IPS-18a (cell line): ENCODE results near the gene TNFAIP8L1.
"Not testable (repeated sequence)": the region's sequence is repeated elsewhere in the genome, so short reads cannot be mapped to it uniquely, and the experiment has no call there.

Source experiments
- H3K27ac ChIP-seq: one replicate; pipeline ENCODE4 v1.5.1; 2013; ENCODE audit warnings: low read length
- H3K27me3 ChIP-seq: one replicate; pipeline ENCODE4 v1.6.1; 2013; ENCODE audit warnings: mild to moderate bottlenecking, low read length; ENCODE audit not compliant: control insufficient read depth, insufficient read depth
- H3K36me3 ChIP-seq: one replicate; pipeline ENCODE4 v1.6.1; 2013; ENCODE audit warnings: low read depth, low read length; ENCODE audit not compliant: control insufficient read depth
- H3K4me1 ChIP-seq: one replicate; pipeline ENCODE4 v1.6.1; 2013; ENCODE audit warnings: low read depth, low read length; ENCODE audit not compliant: control insufficient read depth
- H3K4me3 ChIP-seq: one replicate; pipeline ENCODE4 v1.5.1; 2013; ENCODE audit warnings: low read length
- H3K9ac ChIP-seq: one replicate; pipeline ENCODE4 v1.6.1; 2013; ENCODE audit warnings: mild to moderate bottlenecking, low read length, moderate library complexity
- H3K9me3 ChIP-seq: one replicate; pipeline ENCODE4 v1.6.1; 2013; ENCODE audit warnings: low read depth, low read length; ENCODE audit not compliant: control insufficient read depth

Gene TNFAIP8L1

DNA sequence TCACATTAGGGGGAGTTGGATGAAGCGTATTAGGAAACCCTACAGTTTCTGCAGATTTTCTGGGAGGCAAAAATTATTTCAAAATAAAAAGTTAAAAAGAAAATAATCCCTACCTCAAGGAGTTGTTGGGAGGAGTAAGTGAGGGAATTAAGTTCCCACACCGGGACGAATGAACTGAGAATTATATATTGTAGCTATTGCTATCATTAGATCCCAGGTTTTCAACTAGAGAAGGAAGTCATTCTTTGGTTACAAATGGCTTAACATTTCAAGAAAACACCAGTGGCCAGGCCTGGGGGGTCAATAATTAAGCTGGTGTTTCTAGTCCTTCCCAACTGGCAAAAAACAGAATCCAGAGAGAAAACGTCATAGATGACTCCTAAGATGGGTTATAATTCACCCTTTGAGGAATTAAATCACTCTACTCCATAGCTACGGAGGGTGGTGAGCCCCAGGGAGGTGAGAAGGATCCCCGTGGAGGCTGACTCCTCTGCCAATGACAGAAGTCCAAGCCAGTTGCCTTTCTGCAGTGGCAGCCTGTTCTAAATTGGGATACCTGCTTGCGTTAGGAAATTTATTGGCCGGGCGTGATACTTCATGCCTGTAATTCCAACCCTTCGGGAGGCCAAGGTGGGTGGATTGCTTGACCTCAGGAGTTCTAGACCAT is 32.0 kb downstream of the TNFAIP8L1 start:
- no peak overlapping the region for H3K27ac ChIP-seq
- no peaks in the 10 kb centered on the region for H3K4me1 ChIP-seq
- H3K36me3 ChIP-seq = peaks cover 4% of the 10 kb centered on the region
- H3K9ac ChIP-seq = no peak overlapping the region
- H3K27me3 ChIP-seq = no peaks in the 10 kb centered on the region
- no peaks in the 10 kb centered on the region for H3K9me3 ChIP-seq
- no peak overlapping the region for H3K4me3 ChIP-seq

DNA sequence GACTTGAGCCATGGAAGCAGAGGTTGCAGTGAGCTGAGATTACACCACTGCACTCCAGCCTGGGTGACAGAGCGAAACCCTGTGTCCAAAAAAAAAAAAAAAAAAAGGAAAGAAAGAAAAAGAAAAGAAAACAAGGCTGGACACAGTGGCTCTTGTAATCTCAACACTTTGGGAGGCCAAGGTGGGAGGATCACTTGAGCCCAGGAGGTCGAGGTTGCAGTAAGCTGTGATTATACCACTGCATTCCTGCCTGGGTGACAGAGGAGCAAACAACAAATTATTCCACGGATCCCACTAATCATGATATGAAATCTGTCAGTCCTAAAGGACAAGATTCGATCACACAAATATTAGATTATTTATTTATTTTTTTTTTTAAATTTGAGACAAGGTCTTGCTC is 33.9 kb downstream of the TNFAIP8L1 start:
- H3K9ac ChIP-seq = no peak overlapping the region
- no peaks in the 10 kb centered on the region for H3K27me3 ChIP-seq
- no peak overlapping the region for H3K4me3 ChIP-seq
- no peaks in the 10 kb centered on the region for H3K9me3 ChIP-seq
- H3K4me1 ChIP-seq = peaks cover 3% of the 10 kb centered on the region
- peaks cover 2% of the 10 kb centered on the region for H3K36me3 ChIP-seq
- no peak overlapping the region for H3K27ac ChIP-seq

DNA sequence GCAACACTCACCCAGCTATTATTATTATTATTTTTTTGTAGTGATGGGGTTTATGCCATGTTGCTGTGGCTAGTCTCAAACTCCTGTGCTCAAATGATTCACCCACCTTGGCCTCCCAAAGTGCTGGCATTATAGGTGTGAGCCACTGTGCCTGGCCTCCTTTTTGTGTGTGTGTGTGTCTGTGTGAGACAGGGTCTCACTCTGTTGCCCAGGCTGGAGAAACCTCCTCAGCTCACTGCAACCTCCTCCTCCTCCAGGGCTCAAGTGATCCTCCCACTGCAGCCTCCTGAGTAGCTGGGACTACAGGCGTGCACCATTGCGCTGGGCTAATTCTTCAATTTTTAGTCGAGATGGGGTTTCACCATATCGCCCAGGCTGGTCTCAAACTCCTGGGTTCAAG is 34.4 kb downstream of the TNFAIP8L1 start:
- H3K4me3 ChIP-seq = no peak overlapping the region
- no peak overlapping the region for H3K9ac ChIP-seq
- H3K9me3 ChIP-seq = no peaks in the 10 kb centered on the region
- peaks cover 3% of the 10 kb centered on the region for H3K4me1 ChIP-seq
- no peaks in the 10 kb centered on the region for H3K27me3 ChIP-seq
- no peaks in the 10 kb centered on the region for H3K36me3 ChIP-seq
- H3K27ac ChIP-seq = no peak overlapping the region

DNA sequence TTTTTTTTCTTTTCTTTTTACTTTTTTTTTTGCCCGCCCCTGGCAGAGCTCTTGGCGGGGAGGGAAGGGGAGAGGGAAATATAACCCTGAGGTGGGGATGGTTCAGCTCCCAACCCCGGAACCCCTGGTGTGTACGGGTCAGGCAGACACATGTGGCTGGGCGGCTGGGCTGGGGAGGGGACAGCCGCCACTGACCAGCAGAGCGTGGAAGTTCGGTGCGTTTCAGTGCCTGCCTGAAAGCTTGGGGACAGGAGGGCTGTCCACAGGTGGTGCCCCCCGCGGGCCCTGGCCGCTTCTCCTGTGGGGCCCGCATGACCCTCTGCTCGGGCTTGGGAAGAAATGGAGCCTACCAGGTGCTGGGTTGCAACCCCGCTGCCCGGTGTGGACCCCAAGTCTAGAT is 36.0 kb downstream of the TNFAIP8L1 start:
- Histone ChIP-seq H3K9me3 (no peaks in the 10 kb centered on the region), H3K27ac (no peak overlapping the region), H3K4me3 (no peak overlapping the region), H3K27me3 (no peaks in the 10 kb centered on the region), H3K4me1 (peaks cover 3% of the 10 kb centered on the region), H3K9ac (no peak overlapping the region), H3K36me3 (no peaks in the 10 kb centered on the region)

DNA sequence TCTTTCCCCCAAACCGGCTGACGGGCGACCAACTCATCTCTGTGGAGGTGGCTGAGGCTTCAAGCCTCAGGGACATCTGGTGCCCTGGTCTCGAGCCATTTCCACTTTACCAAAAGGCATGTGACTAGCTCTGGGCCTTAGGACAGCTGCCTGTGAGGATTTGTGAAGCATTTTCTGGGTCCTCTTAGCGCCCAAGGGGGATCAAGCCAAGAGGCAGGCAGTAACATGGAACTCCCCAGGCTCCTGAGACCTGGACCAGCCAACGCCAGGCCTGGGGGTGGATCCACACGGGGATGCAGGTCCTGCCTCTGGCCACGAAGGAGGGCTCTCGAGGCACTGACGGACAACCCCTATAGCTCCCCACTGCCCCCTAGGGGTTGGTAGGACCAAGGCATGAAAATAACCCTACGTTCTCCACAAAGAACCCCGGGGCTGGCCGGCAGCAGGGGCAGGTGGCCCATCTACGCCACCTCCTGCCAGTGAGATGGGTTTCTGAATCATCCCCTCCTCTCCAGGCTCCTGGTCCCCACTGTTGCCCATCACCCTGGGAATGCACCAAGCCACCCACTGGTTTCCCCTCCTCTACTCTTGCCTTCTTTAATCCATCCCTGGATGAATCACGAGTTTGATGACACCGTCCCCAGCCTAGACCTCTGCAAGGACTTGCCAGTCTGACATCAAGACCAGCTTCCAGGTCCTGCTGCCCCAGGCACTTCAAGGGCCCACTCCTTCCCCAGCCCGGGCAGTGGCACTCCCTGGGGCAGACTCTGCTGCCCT is 37.8 kb downstream of the TNFAIP8L1 start:
- no peaks in the 10 kb centered on the region for H3K27me3 ChIP-seq
- peaks cover 3% of the 10 kb centered on the region for H3K4me1 ChIP-seq
- H3K27ac ChIP-seq = no peak overlapping the region
- H3K9me3 ChIP-seq = no peaks in the 10 kb centered on the region
- no peak overlapping the region for H3K9ac ChIP-seq
- H3K4me3 ChIP-seq = no peak overlapping the region
- no peaks in the 10 kb centered on the region for H3K36me3 ChIP-seq

DNA sequence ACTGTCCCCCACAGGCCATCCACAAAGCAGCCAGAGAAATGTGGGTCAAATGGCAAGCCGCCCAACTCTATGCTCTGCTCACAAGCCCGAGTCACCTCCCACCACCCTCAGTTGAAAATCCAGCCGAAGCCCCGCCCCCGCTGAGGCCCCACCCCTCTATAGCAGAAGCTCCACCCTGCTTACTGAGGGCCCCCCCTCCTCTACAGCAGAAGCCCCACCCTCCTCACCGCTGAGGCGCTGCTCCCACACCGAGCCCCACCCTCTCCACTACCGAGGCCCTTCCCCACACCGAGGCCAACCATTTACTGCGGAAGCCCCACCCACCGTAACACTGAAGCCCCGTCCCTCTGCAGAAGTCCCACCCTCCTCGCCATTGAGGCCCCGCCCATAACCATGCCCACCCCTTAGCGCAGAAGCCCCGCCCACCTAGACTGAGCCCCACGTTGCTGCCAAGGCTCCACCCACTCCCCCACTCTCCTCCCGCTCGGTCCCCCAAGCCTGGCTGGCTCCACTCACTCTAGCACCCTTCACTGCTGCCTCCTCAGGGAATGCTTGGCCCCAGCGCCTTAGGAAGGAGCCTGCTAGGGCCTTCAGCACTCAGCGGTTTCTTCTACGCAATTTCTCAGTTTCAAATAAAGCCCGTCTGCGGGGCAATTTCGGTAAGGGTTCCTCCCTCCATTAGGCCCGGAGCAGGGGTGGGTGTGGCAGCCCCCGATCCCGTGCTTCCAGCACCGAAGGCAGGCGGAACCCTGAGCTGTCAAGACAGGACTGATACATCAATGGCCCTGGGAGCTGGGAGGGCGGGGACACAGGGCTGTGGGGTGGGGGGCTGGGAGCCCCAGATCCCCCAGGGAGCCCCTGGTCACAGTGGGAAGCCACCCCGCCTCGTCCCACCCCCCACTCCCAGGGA is 39.8 kb downstream of the TNFAIP8L1 start:
- H3K36me3 ChIP-seq = peaks cover 3% of the 10 kb centered on the region
- H3K27me3 ChIP-seq = no peaks in the 10 kb centered on the region
- no peak overlapping the region for H3K9ac ChIP-seq
- H3K27ac ChIP-seq = no peak overlapping the region
- H3K4me1 ChIP-seq = peaks cover 3% of the 10 kb centered on the region
- H3K4me3 ChIP-seq = no peak overlapping the region
- no peaks in the 10 kb centered on the region for H3K9me3 ChIP-seq

DNA sequence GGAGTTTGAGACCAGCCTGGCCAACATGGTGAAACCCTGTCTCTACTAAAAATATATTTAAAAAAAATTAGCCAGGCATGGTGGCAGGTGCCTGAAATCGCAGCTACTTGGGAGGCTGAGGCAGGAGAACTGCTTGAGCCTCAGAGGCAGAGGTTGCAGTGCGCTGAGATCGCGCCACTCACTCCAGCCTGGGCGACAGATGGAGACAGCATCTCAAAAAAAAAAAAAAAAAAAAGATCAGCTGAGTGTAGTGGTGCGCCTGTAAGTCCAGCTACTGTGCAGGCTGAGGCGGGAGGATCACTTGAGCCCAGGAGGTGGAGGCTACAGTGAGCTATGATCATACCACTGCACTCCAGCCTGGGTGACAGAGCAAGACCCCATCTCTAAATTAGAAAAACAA is 40.7 kb downstream of the TNFAIP8L1 start:
- not testable (repeated sequence) for H3K9ac ChIP-seq, H3K4me3 ChIP-seq, H3K9me3 ChIP-seq, H3K36me3 ChIP-seq, H3K4me1 ChIP-seq, H3K27ac ChIP-seq, H3K27me3 ChIP-seq

DNA sequence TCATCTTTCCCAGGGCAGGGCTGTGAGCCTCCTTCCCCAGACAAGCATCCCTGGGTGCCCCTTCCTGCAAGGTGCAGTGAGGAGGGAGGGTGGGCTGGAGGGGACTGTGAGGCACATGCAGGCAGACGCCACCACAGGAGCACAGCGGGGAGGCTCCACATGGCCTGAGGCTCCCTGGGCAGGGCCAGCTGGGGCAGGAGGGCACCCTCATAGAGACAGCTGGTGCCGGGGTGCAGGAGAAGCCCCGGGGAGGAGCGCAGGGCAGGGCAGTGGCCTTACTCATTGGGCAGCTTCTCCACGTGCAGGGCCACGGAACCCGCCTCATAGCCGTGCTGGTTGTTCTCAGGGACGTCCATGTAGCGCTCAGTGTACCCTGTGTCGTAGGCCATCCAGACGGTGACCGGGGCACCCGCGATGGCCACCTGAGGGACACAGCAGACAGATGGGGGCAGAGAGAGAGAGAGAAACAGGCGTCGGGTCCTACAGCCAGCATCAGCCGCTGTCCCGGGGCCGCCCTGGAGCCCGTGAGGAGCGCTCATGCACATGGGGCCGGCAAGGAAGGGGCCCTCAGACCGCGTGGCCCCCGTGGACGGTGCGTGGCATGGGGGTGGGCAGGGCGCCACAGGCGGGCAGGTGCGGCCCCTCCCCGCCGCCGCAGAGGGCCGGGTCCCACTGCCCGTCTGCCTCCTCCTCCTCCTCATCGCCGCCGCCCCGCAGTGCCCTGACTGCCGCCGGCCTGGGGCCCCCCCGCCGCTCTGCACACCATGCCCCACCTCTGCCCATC is 43.3 kb downstream of the TNFAIP8L1 start:
- H3K9ac ChIP-seq = no peak overlapping the region
- H3K4me3 ChIP-seq = no peak overlapping the region
- no peaks in the 10 kb centered on the region for H3K4me1 ChIP-seq
- no peaks in the 10 kb centered on the region for H3K9me3 ChIP-seq
- no peaks in the 10 kb centered on the region for H3K27me3 ChIP-seq
- peaks cover 15% of the 10 kb centered on the region for H3K36me3 ChIP-seq
- H3K27ac ChIP-seq = no peak overlapping the region

DNA sequence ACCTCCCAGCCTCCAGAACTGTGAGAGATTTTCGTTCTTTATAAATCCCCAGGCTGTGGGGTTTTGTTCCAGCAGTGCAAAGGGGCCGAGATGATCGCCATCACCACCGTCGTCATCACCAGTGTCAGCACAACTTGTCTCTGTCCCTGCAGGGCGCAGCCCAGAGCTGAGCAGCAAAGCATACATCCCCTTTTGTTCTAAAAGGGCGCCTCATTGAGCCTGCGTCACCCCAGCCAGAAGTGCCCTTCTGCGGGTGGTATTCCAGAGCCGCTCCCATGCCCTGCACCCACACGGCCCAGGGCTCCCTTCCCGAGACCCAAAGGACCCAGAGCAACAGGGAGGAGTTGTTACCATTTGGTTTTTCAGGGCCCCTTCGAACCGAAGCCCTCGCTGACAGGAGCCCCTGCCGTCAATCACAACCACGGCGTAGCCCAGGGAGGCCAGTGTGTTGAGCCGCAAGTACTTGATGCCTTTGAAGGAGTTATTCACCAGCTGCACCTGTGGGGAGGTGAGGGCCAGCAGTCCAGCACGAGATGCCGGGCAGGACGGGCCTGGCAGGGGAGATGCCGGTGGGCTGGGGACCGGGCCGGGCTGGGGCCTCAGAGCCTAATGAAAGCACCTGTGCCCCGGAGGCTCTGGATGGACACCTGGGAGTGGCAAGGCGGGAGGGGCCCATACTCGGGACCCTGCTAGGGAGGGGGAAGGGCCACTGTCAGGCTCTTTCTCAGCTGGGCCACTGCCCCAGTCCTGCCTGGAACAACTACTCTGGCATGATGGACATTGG is 45.2 kb downstream of the TNFAIP8L1 start:
- H3K27me3 ChIP-seq = no peaks in the 10 kb centered on the region
- no peak overlapping the region for H3K4me3 ChIP-seq
- H3K27ac ChIP-seq = no peak overlapping the region
- H3K9ac ChIP-seq = no peak overlapping the region
- H3K36me3 ChIP-seq = peaks cover 20% of the 10 kb centered on the region
- H3K4me1 ChIP-seq = no peaks in the 10 kb centered on the region
- H3K9me3 ChIP-seq = no peaks in the 10 kb centered on the region

DNA sequence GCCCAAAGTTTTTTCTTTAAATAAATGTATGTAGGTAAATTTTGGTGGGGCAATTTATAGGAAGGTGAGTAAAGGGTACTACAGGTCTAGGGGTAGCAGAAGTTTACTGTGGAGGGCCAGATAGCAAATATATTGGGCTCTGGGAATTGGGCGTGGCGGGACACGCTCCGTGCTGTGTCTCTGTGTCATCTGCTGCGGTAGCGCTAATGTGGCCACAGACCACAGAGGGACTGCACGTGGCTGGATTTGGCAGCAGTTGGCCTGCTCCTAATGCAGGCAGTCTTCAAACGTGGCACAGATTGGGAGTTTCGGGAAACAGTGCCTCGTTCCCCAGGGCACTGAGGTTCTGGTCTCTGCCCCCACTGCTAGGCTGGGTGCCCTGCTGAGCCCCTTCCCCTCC is 47.4 kb downstream of the TNFAIP8L1 start:
- no peak overlapping the region for H3K27ac ChIP-seq

More for the DNA sequence above, 47.4 kb downstream of the TNFAIP8L1 start:
- H3K27me3 ChIP-seq = no peaks in the 10 kb centered on the region
- H3K36me3 ChIP-seq = peaks cover 26% of the 10 kb centered on the region
- no peak overlapping the region for H3K4me3 ChIP-seq
- no peaks in the 10 kb centered on the region for H3K4me1 ChIP-seq
- H3K9ac ChIP-seq = no peak overlapping the region
- H3K9me3 ChIP-seq = no peaks in the 10 kb centered on the region
